Left ventricle myocardium superior (tissue), 1 donor: Measurements from ENCODE around the gene MRPL24. TPM values are rescaled to one million over a fixed set of nuclear protein-coding genes. Genes with fewer than 3 reads are reported as not detected.
"Not testable (repeated sequence)": the region's sequence is repeated elsewhere in the genome, so short reads cannot be mapped to it uniquely, and the experiment has no call there.

Source experiments
- ATAC-seq: fragments of 200-7000 bp; cut with Tn5 transposase; one replicate; pipeline ENCODE4 v1.9.1; 2020; ENCODE audit warnings: mild to moderate bottlenecking, moderate library complexity
- DNase-seq: peaks from one replicate; pipeline ENCODE4 v3.0.0-alpha.2; 2020
- intact Hi-C: fragments of 100-400 bp; cut with micrococcal nuclease; formaldehyde crosslinking; loops from one replicate; pipeline ENCODE4 v1.11.0; 2022
- total RNA-seq: library from RNA; stranded (reverse); fragmentation: NEBNext Ultra II Directional; extraction: Animal tissue kit (Norgen Biotek cat#: 25700); gene quantifications from one replicate; pipeline ENCODE4 v1.2.1, GENCODE V29; 2021
- donor health status: DM: no; HTN: yes; CAD: no; lungs with severe emphysema.

MRPL24 gene
- total RNA-seq, 1 donor from 2014 or later, result 96.1 TPM

- intact Hi-C loops, result loop anchor here (5.0 kb wide), 1 partner anchor 38 kb away; the partner anchor contains the start of genes ISG20L2 and METTL25B
- ATAC-seq (no peak), DNase-seq (no peak)
These were observed 24.8 kb upstream of the MRPL24 start for GRCh38 chr1:156765666-156766065.

DNA sequence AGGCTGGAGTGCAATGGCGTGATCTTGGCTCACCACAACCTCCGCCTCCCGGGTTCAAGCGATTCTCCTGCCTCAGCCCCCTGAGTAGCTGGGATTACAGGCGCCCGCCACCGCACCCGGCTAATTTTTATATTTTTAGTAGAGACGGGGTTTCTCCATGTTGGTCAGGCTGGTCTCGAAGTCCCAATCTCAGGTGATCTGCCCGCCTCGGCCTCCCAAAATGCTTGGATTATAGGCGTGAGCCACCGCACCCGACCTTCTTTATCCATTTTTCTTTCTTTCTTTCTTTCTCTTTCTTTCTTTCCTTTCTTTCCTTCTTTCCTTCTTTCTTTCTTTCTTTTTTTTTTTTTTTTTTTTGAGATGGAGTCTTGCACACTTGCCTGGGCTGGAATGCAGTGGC is 24.2 kb upstream of the MRPL24 start:
- intact Hi-C loops, result loop anchor here (5.0 kb wide), 1 partner anchor 38 kb away; the partner anchor contains the start of genes ISG20L2 and METTL25B

GRCh38 chr1:156760796-156761104 is 19.9 kb upstream of the MRPL24 start:
- intact Hi-C loops, result no loop called here
- ATAC-seq, result no peak
- DNase-seq, result no peak

More for the DNA sequence above, 24.2 kb upstream of the MRPL24 start:
- not testable (repeated sequence) for DNase-seq, ATAC-seq

- ATAC-seq (no peak), DNase-seq (no peak)
- intact Hi-C loops, result no loop called here
These were observed 19.4 kb upstream of the MRPL24 start for GRCh38 chr1:156760092-156760795.

DNA sequence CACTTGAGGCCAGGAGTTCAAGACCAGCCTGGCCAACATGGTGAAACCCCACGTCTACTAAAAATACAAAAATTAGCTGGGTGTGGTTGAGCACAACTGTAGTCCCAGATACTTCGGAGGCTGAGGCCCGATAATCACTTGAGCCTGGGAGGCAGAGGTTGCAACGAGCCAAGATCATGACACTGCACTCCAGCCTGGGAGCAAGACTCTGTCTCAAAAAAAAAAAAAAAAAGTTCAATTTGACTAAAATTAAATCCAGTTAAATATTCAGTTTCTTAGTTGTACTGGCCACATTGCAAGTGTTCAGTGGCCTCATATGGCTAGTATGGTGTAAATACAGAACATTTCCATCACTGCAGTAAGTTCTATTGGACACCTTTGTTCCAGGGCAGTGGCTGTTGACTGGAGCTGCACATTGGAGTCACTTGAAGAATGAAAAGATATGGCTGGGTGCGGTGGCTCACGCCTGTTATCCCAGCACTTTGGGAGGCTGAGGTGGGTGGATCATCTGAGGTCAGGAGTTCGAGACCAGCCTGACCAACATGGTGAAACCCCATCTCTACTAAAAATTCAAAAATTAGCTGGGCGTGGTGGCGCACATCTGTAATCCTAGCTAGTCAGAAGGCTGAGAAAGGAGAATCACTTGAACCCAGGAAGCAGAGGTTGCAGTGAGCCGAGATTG is 16.8 kb upstream of the MRPL24 start:
- ATAC-seq, DNase-seq, intact Hi-C loops: not testable (repeated sequence)

DNA sequence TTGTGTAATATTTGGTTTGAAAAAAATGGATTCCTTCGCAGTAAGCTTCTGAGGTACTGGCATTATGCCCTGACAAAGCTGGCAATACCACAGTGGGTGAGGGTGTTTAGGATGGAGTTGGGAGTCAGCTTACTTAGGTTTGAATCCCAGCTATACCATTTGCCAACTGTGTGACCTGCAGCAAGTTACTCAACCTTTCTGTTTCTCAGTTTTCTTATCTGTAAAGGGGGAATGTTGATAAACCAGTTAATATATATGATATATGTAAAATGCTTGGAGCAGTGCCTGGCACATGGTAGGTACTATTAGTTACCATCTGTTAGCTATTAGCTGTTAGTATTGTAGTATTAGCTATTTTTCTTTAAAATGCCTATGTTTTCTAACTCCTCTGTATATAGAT is 15.5 kb upstream of the MRPL24 start:
- intact Hi-C loops, result no loop called here
- DNase-seq (no peak), ATAC-seq (no peak)

DNA sequence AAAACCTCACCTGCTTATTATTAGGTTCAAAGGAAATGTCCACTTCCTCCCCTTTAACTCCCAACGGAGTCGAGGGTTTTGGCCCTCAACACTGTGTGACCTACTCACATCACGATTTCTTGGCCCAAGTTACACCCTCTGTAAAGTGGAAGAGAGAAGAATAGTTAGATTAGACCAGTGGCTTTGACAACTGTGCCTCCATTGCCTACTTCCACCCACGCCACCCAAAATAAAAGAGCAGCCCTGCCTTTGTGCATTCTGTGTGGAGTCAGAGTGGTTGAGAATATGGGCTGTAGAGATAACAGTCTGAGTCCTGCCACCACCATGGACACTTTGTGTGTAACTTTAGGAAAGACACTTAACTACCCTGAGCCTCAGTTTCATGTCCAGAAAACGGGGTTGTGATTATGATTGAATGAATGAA is 14.7 kb upstream of the MRPL24 start:
- intact Hi-C loops, result no loop called here
- no peak for DNase-seq
- ATAC-seq, result no peak

GRCh38 chr1:156754219-156754618 is 13.3 kb upstream of the MRPL24 start:
- intact Hi-C loops, result no loop called here
- DNase-seq (no peak), ATAC-seq (no peak)

GRCh38 chr1:156752843-156753482 is 12.1 kb upstream of the MRPL24 start:
- ATAC-seq, result no peak

GRCh38 chr1:156751757-156752481 is 11.0 kb upstream of the MRPL24 start:
- DNase-seq (peak; percentile 99), ATAC-seq (peak; percentile 79)
- intact Hi-C loops, result no loop called here

More at GRCh38 chr1:156752843-156753482, 12.1 kb upstream of the MRPL24 start:
- DNase-seq, result no peak
- intact Hi-C loops, result no loop called here

- intact Hi-C loops, result no loop called here
- ATAC-seq (no peak), DNase-seq (no peak)
These were observed 10.5 kb upstream of the MRPL24 start, which contains the start of gene HDGF for GRCh38 chr1:156751451-156751756. Gene HDGF, minus strand, starts transcription at chr1:156751675. Its CDS starts 246 bp downstream, at chr1:156751429.

GRCh38 chr1:156750711-156751450 is 10.0 kb upstream of the MRPL24 start:
- DNase-seq (peak; percentile 75), ATAC-seq (peak; percentile 6)
- intact Hi-C loops, result no loop called here

DNA sequence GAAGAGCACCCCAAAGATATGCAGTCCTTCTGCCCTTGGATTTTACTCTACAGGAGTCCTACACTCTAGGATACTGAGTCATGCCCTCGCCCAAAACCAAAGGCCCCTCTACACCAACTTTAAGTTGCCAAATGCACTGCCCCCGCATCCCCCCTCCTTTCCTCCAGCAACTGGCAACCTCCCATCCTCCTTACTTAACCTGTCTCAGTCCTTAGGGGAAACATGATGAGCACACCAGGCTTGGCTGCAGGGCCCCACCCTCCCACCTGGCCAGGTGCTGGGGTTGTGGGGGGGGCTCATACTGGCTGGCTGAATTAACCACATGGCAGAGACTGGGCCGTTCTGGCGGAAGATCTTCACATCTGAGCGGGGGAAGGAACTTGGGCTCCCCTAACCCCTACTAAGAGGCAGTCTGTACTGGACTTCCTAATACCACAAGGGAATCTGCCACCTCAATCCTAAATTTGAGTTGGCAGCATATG is 9.3 kb upstream of the MRPL24 start:
- ATAC-seq (no peak), DNase-seq (no peak)
- intact Hi-C loops, result no loop called here

- no peak for ATAC-seq
- intact Hi-C loops, result no loop called here
- DNase-seq, result no peak
These were observed 8.7 kb upstream of the MRPL24 start for GRCh38 chr1:156749419-156750118.

- peak; percentile 70 for DNase-seq
- intact Hi-C loops, result no loop called here
- ATAC-seq, result peak; percentile 5
These were observed 8.0 kb upstream of the MRPL24 start for GRCh38 chr1:156748670-156749418.

- intact Hi-C loops, result no loop called here
- DNase-seq (no peak), ATAC-seq (peak; percentile 8)
These were observed 7.1 kb upstream of the MRPL24 start for GRCh38 chr1:156747742-156748669.
